Stimulated activated CD4-positive, alpha-beta T cell treated with anti-CD3 and anti-CD28 coated beads, Interleukin-4, amount 100 ng/mL, for 4 hours (primary cell): ENCODE measurements around the gene RARG.

ENCODE experiments used
- DNase-seq, 2 experiments: peaks; one replicate each; pipeline ENCODE4 v3.0.0-alpha.2; 2020

Gene RARG

DNA sequence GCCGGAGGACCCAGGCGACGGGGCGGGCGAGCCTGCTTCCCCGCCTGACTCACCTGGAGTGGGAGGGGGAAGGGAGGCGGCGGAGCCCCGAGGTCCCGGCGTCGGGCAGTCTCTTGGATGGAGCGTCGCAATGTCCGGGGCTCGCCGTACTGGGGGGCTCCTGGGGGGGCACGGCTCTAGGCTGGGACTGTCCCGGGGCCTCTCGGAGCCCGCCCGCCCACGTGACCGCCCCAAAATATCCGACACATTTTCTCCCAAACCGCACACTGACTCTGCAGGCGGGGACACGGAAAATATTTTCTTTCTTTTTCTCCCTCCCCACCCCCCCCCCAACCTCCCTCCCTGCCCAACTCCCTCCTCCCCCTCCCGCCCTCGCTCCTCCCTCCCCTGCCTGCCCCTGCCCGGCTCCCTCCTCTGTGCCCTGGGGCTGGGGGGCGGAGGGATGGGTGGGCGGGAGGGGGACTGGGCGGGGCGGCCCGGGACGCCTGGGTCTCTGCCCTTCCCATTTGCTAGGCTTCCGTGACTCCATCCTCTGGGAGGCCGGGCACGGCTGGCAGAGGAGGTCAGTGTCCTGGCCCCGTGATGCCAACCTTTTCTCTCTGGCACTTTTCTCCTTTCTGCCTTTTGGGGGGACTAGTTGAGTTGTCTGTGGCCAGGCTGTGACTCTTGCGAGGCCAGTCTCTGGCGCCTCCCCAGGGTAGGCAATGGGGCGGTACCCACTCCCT is at the start of gene RARG:
TSS of gene RARG (minus strand) at position 289 of the 725 bp plus-strand sequence. CDS start 4,664 bp downstream, outside the sequence.
- peak; percentile 74 to 77 for DNase-seq

DNA sequence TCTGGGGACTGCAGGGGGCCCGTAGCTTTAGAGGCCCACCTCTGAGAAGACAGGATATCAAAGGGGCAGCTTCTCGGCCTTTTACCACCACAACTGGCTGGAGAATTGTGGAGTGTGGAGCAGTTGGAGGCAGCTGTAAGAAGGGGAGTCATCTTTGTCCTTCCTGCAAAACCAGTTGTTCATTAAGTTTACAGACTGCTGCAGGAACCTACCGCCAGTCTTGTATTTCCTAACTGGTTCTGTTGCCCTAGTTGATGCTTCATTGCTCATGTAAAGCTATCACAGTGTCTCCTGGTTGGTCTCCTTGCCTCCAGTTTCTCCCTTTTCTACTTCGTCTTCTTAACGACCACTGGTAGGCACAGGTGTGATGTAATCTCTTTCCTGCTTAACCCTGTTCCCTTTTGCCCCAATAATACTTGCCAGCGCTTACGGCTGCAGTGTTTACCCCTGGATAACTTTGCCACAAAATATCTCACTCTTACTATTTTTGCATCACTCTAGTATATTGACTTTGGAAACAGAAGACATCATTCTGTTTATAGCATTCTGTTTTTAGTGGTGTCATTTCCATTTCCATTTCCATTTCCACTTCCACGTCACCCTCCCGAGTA is 48.0 kb upstream of the RARG start:
- DNase-seq: no peak

GRCh38 chr12:53279283-53279869 is 47.4 kb upstream of the RARG start:
- DNase-seq: no peak

- no peak for DNase-seq
Observed at GRCh38 chr12:53277981-53278380, 46.0 kb upstream of the RARG start.

GRCh38 chr12:53276511-53276910 is 44.5 kb upstream of the RARG start:
- DNase-seq: no peak

- DNase-seq: no peak
Observed at GRCh38 chr12:53274445-53274844, 42.4 kb upstream of the RARG start.

DNA sequence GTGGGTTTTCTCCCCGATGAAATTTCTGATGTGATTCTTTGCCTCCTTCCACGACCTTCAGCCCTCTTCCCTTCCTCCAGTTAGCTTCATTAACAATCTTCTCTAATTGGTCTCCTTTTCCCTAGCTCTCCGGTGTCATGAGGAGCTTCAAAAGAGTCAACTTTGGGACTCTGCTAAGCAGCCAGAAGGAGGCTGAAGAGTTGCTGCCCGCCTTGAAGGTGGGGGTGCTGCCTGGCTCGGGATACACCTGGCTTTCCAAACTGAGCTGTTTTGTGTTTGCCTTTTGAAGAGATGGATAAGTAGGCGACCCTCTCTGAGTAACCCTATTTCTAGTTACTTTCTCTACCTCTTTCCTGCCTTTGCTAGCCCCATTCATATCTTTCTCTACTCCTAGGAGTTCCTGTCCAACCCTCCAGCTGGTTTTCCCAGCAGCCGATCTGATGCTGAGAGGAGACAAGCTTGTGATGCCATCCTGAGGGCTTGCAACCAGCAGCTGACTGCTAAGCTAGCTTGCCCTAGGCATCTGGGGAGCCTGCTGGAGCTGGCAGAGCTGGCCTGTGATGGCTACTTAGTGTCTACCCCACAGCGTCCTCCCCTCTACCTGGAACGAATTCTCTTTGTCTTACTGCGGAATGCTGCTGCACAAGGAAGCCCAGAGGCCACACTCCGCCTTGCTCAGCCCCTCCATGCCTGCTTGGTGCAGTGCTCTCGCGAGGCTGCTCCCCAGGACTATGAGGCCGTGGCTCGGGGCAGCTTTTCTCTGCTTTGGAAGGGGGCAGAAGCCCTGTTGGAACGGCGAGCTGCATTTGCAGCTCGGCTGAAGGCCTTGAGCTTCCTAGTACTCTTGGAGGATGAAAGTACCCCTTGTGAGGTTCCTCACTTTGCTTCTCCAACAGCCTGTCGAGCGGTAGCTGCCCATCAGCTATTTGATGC is 36.9 kb upstream of the RARG start:
- DNase-seq: no peak

DNA sequence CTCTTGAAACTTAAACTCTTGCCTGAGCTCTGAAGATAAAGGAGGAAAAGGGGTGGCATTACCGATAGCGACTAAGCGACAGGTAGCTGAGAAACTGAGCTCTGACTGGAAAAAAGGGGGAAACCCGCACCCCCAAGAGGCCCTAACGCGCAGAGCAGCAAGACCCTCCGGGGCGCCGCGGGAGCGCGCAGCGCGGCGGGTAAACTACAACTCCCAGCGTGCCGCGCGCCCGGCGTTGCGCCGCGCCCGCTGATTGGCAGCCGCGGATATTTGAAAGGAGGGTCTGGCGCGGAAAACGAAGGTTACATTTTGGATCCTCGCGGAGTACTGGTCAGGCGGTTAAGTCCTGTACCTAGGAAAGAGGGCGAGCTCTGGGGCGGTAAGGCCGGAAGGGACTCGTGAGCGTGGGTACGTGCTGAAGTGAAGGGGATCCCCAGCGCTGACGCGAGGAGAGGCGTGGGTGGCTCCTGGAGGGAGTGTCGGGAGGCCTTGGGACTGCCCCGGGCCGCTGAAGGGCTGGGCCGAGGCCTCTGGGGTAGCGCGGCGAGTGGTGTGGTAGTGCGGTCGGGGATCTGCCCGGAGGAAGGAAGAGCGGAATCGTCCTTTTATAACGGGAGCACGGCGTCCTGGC is 36.1 kb upstream of the RARG start, which contains the start of gene ESPL1:
TSS of gene ESPL1 (plus strand) at position 301 of the 631 bp plus-strand sequence. CDS start 468 bp downstream, outside the sequence.
- peak; percentile 75 to 80 for DNase-seq

GRCh38 chr12:53267306-53267998 is 35.4 kb upstream of the RARG start:
- peak; percentile 27 to 37 for DNase-seq

GRCh38 chr12:53265783-53266182 is 33.8 kb upstream of the RARG start:
- no peak for DNase-seq

DNA sequence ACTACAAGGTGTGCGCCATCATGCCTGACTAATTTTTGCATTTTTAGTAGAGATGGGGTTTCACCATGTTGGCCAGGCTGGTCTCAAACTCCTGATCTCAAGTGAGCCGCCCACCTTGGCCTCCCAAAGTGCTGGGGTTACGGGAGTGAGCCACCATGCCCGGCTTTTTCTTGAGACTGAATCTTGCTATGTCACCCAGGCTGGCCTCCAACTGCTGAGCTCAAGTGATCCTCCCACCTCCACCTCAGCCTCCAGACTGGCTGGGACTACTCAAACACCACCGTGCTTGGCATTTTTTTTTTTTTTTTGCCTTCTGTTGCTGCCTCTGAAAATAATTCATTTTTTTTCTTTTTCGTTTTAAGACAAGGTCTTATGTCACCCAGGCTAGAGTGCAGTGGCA is 27.9 kb upstream of the RARG start:
- no peak for DNase-seq

DNA sequence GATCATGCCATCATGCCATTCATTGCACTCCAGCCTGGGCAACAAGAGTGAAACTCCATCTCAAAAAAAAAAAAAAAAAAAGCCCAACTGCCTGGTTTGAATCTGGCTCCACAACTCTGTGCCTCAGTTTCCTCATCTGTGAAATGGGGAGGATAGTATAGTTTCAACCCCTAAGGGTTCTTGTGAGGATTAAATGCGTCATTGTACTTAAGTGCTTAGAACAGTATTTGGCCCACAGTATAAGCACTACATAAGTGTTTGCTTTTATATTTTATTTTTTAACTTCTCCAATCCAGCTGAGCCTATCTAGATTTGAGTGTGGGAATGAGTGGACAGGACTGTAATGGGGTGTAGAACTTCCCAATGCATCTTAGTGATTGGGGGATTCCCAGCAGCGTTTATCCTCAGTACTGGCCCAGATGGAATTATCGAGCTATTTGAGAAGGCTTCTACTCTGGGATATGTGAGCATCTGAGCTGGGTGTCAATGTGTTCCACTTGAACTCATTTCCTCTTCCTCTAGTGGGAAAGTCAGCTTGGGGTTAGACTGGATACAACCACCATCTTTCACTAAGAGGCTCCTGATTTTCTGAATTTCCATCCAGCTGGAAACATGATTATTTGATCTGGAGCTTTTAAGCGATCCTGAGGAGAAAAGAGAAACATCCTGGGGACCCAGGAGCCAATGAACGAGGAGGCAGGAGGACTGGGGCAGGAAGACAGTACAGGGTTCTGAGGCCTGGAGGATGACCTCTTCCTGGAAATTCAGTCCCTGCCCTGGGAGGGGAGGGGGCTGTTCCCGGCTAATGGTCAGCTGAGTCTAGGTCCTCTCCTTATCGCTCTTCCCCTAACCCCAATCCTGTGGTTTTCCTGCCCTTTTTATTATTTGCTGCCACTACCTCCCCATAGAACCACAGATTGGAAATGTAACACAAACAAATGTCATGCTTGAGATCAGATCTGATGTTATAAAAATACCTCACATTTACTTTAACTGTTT is 26.8 kb upstream of the RARG start:
- DNase-seq: no peak

GRCh38 chr12:53255996-53256395 is 24.0 kb upstream of the RARG start:
- DNase-seq: no peak

DNA sequence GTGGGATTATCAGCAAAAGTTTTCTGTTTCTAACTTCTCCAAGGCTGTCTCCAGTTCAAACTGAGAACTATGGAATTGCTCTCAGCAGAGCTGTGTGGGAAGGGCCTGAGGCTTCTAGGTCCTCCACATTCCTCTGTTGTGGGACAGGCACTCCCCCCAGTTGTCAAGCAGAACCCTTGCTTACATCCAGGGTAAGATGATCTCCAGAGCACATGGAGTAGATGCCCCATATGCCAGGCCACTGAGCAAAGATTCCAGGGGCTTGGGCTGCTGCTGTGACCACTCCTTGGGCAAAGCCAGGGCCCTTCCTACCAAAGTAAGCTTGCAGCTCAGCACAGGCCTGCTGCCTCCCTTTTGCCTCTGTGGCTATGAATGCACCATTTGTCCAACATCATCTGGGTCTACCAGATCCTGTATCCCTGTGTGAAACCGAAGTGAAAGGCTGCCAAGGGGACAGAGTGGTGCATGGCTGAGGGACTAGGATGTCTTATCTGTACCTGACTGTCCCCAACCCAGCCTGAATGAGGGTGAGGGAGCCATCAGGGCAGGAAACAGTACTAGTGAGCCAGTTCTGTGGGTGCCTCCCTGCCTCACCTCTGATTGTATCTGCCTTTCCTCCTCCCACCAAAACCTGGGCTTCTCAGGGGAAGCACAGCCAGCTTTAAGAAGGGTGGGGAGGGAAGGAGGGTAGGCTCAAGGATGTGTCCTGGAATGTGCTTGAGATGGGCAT is 23.0 kb upstream of the RARG start:
- no peak for DNase-seq

DNA sequence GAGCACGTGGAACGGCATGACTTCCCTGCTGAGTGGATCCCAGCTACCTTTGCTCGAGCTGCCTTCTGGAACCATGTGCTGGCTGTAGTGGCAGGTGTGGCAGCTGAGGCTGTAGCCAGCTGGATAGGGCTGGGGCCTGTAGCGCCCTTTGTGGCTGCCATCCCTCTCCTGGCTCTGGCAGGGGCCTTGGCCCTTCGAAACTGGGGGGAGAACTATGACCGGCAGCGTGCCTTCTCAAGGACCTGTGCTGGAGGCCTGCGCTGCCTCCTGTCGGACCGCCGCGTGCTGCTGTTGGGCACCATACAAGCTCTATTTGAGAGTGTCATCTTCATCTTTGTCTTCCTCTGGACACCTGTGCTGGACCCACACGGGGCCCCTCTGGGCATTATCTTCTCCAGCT is 21.3 kb upstream of the RARG start:
- no peak for DNase-seq

DNA sequence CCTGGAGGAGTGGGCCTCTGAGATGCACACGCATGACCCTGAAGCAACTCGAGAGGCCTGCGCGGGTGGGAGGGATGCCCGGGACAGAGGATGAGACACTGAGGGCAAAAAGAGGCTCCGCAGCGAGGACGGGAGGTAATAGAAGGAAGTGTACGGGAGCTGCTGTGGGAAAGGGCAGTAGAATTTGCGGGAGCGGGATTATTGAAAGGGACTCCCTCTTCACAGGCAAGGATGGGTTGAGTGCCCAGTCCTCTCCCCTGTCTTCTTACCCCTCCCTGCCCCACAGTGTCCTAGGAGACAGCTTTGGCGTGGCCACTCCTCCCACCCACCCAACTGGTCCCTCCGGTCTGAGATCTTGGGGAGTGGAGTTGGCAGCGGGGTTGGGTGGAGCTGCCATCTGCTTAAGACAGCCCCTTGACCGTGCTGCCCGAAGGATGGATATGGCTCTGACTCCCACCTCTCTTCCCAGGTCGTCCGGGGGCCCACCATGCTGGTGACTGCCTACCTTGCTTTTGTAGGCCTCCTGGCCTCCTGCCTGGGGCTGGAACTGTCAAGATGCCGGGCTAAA is 20.4 kb upstream of the RARG start:
- no peak for DNase-seq

DNA sequence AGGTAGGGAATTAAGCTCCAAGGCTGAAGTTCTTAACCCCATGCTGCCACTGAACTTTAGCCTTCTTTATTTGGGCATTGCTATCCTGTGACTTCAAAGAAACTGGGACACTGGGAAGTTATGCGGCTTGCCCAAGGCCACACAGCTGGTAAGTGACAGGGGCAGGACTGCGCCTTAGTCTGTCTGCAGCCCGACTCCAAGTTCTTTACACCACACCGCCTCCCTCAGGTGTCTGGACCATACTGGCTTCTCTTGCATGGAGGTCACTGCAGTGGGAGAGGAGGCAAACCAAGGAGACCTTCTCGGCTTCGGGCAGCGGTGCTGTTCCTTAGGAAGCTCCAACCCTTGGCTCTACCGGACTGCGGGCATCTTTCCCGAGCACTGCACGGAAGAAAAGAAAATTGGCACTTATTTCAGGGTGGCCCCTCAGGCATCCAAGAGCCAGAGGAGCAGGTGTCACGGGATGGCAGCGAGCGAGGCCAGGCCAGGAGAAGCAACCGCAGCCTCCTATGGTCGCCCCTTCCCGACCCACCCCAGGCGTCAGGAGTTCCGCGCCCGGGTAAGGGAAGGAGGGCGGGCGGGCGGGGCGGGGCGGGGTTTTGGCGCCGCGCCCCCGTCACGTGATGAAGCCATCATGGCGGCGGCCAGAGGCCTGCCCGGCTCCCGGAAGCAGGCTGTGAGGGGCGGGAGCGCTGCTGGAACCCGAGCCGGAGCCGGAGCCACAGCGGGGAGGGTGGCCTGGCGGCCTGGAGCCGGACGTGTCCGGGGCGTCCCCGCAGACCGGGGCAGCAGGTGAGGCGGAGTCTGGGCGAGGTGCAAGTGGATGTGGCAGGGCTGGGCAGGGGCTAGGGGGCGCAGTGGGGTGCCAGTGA is 19.7 kb upstream of the RARG start:
- DNase-seq: peak; percentile 59 to 66

GRCh38 chr12:53245286-53245685 is 13.3 kb upstream of the RARG start:
- DNase-seq: no peak
